Right lobe of liver (tissue), 4 donors: ENCODE results near the gene ATP10D.

Source experiments
- CTCF ChIP-seq, 4 donors: fragments of 200-600 bp in 3 of 4; fragments of 450-650 bp in 1 of 4; IDR thresholded peaks; one replicate each; pipeline versions ENCODE4 v1.5.1 to v1.8.0; 2016 to 2022; ENCODE audit warnings: antibody characterized with exemption in 4 of 4, mild to moderate bottlenecking in 2 of 4
- POLR2A ChIP-seq: fragments of 450-650 bp; IDR thresholded peaks from one replicate; pipeline ENCODE4 v1.6.1; 2017; ENCODE audit warnings: antibody characterized with exemption, mild to moderate bottlenecking
- donor health status: DM: no; HTN: no; CAD: no.
- donor health status: DM: no; HTN: no; CAD: no.
- donor health status: DM: no; HTN: yes; CAD: no.

- TF ChIP-seq CTCF (IDR thresholded peaks at IDR 0.05) (no peak), POLR2A (no peak)
Measured at GRCh38 chr4:47612116-47613023, 127.3 kb downstream of the ATP10D start.
